Inferior parietal cortex (tissue), 1 donor: ENCODE measurements around the gene LOX.

Source experiments
- DNase-seq: peaks from one replicate; pipeline ENCODE4 v3.0.0-alpha.2; 2016; ENCODE audit errors: extremely low spot score

LOX gene, protein sequence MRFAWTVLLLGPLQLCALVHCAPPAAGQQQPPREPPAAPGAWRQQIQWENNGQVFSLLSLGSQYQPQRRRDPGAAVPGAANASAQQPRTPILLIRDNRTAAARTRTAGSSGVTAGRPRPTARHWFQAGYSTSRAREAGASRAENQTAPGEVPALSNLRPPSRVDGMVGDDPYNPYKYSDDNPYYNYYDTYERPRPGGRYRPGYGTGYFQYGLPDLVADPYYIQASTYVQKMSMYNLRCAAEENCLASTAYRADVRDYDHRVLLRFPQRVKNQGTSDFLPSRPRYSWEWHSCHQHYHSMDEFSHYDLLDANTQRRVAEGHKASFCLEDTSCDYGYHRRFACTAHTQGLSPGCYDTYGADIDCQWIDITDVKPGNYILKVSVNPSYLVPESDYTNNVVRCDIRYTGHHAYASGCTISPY

DNA sequence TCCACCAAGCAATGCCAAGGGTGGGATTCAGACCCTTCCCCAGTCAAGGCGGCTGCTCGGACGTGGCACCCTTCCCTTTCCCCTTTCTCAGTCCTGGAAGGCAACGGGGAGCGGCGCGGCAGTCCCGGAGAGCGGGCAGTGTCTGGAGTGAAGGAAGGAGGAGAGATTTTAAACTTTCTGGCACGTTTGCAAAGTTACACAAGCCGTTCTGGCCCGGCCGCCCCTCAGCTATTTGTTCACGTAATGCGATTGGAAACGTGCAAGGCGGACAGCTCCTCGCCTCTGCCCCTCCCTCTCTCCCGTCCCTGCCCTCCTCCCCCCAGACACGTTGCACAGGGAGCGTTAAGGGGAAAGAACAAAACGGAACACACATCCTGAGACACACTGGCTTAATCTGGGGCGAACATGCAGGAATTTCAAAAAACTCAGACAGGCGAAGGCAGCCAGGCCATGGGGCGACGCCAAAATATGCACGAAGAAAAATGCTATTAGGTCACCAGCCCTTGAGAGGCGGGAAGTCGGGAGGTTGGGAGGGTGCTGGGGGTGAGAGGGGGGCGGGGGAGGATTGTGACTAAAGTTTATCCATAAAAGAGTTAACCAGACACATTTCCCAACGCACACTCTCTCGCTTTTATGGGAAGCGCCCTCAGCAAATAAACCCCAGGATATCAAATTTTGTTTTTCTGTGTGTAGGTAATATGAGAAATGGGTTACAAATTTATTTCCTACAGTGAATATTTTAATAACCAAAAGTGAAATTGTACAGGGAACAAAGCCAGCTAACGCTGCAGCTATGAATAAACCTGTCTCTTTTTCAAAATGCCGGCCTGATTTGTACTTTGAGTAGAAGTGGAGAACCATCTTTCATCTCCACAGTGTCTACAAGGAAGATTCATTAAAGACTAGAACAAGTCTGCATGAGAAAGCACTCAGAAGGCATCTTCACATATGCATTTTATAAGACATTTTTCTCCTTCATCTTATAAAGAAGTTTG lies at the start of gene LOX:
Gene LOX (minus strand): TSS at position 144 of the 995 bp plus-strand sequence. CDS start 274 bp downstream, outside the sequence.
- no peak for DNase-seq

DNA sequence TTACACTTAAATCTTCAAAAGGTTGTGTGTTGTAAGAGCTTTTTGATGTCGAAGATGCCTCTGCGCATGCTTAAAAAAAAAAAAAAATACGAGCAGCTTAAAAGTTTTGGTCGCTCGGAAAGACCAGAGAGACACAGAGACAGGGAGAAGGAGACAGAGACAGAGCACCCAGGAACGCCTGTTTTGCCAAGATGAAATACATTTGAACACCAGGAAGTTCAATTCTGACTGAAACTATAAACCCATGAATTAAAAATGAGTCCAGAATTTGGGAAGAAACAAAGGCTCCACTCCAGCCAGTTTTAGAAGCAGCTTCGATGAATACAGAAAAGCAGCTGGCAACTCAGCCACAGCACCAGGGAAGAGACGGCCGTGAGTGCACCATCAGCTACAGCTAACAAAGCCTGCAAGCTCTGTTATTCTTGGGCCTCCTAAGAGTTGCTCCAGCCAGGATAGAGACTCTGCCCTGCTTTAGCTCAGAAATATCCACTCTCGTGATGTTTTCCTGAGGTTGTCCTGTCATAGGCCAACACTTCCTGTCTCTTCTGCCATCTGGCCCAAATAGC lies 48.8 kb upstream of the LOX start:
- peak; percentile 51 for DNase-seq

DNA sequence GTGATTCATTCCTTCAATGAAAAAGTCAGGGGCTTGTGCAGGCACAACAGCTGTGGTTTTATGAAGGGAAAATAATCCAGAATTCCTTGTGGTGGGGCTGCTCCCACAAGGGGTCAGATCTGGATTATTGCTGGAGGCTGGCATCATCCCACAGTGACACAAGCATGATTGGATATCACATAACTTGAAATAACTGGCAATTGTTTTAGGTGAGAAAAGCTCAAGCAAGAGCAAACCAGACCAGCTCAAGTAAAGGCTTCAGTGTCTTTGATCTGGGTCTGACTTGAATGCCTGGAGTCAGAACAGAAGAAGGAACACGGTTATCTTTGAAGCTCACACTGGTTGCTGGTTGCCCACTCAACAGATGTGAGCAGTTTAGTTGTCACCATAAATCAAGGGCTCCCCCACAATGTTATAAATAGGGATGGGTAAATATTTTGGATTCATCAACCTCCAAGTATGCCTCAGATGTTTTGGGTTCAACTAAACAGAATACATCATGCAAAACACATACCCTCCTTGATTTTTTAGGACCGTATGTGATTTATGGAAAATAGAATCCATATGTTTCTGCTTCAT lies 48.2 kb upstream of the LOX start:
- DNase-seq: peak; percentile 56

DNA sequence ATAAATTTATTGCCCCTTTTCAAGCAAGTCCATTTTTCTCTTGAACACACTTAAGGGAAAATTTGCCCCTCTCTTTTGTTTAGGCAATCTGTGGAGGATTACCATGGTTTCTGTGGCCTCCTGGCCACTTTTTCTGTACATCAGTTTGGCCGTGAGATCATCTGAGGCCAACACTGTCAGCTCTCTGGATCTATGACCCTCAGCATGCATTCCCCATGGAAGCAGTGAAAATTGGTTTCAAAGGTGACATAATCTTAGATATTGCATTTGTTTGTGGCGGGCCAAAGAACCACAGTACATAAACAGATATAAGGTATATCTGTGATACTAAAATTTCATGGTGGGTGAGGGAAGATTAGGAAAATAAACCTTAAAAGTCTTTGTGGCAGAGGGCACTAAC lies 46.7 kb upstream of the LOX start:
- no peak for DNase-seq

DNA sequence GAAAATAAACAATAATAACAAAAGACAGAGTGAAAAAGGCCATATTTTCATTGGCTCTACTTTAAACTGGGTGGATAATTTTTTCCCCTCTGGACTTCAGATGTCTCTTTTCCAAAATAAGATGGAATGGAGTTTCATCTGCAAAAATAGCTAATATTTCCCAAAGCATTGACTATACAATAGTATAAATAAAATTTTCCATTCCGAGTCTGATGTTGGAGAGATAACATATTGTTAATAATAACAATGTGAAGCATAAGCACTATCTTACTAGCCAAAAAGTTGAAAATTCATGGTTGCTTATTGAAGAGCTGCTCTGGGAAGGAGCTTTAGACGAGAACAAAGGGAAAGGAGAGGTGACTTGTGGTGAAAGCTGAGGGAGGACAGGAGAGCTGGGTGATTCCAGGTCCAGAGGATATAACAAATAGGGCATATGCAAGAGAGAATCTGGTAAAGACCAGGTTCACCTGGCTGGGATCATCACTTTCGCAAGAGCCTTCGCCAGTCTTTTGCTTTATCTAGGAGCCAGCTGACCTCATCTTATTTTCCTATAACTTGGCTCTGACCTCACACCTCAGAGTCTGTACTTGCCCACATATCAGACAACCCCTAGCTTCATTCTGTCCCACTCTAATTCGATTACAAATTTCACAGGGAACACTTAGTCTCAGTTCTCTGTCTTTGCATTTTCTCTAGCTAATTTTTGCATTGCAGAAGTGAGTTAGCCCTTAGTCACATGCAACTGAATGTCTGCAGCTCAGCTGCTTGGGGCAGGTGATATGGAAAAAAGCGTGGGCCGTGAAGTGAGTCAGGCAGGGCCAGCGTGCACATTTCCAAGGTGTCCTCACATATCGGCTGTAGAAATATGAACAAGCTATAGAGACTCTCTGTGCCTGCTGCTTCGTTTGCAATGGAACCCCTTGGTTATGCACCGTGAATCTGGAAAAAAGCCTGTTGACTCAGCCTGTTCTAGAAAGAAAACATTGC lies 43.7 kb upstream of the LOX start:
- no peak for DNase-seq

DNA sequence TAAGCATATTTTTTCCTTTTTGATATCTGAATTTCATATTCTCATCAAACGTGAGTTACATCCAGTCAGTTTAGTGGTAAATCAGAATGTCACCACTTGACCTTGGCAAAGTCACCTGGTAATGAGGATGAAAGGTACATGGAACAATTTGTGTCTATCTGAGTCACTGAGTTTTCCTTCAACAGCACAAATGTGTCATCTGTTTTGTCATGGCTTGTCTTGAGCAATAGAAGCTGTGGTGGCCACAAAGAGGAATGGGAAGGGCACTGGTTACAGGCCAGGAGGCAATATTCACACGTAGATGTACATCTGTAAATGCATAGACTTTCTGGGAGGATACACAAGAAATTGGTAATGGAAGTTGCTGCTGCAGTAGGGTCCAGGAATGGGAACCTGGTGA lies 42.9 kb upstream of the LOX start:
- no peak for DNase-seq

DNA sequence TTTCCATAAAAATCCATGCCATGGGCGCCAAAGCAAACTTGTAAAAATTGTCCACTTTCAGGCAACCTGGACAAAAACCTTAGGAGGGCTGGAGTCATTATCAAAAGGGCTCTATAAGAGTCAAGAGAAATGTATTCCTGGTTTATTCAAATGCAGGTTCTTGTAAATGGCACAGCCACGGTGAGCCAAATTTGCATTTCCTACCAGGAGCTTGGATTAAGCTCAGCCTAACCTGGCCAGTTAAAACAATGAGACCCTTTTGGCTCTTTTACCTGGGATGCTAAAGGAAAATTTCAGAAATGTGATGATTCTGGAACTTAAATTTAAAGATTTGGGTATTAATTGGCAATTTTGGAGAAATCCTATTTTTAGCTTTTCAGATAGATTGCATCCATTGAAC lies 42.4 kb upstream of the LOX start:
- no peak for DNase-seq

DNA sequence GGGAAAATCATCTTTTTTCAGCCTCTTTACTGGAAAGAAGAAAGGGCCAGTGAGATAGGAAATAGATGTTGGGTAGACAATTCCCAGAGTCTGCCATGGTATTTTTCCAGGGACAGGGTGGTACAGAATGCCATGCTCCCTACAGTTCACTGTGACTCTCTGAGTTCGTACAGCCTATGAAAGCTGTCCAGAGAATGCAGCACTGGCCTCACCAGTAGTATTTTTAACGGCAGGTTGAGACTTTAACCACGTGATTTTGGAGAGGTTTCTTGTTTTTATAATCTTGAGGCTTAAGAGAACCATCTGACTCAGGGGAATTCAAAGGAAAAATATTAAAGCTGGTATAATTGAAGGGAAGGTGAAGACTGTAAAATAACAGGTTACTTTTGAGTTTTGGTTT lies 41.1 kb upstream of the LOX start:
- no peak for DNase-seq

DNA sequence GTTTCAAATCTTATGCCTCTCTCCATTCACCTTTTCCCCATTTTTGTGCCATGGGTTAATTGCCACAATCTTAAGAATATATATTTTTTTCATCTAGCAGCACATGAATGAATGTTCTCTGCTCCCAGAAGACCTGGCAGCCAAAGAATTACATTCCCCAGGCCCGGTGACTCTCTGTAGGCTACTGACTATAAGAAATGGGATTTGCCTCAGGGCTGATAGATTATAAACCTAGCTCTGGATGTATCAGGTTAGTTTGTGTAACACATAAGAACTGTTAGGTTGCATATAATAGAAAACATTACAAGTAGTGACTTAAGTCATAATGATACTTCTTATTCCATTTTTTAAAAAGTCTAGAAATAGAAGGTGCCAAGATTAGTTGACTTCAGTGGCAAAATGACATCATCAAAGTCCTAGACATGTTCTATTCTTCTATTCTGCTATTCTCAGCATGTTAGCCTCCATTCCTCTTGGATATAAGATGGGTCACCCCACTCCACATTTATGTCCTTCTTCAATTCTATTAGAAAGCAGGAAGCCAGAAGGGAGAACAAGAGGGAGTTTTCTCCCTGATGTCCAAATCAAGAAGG lies 40.4 kb upstream of the LOX start:
- no peak for DNase-seq

DNA sequence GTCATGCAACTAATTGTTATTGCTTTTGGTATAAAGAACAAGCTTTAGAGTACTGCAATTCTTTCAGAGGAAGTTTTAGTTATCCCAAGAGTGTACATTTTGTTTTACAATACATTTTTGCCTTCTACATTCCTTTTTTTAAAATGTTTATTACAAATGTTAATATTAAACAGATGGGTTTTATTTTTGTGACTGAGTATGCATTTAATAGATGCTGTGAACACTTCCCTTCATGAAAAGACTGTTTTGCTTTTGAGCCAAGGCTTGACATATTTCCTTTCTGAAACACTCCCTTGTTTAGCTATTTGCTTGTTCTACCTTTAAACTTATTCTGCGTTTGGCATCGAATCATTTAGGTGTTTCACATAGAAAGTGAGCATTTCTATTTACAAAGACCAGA lies 36.4 kb upstream of the LOX start:
- no peak for DNase-seq

DNA sequence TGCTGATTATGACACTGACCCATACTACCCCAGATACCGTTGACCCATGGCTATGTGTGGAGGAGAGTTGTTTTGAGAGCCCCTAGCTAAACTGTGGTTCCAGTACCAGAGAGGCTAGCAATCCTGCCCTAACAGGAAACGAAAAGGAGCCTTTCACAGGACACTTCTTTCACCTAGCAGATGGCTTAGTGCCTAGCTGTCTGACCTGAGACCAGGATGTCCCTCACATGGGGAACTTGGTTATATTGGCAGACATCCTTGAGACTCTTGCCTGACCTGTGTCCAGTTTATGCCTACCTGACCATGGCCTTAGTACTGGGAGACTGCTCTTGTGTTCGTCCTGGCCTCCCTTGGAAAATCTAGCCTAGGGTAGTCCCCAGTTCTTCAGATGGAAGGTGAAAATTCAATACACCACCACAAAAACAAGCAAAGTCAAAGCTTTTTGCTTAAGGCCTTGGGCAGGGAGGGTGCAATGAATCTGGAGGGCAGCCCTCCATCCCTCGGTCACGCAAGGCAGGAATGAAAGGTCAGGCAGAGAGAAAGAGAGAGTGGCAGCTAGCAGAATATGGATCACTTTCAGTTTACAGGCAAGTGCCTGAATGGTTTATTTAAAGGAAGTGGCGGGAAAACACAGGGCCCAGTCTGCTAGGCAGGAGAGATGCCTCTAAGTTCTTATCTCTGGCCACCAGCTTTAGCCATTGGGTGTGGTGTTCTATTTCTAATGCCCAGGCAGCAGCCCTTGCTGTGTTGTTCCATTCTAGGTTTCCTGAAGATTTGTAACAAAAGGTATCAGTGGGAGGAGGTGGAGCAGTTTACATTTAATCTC lies 34.9 kb upstream of the LOX start:
- no peak for DNase-seq

DNA sequence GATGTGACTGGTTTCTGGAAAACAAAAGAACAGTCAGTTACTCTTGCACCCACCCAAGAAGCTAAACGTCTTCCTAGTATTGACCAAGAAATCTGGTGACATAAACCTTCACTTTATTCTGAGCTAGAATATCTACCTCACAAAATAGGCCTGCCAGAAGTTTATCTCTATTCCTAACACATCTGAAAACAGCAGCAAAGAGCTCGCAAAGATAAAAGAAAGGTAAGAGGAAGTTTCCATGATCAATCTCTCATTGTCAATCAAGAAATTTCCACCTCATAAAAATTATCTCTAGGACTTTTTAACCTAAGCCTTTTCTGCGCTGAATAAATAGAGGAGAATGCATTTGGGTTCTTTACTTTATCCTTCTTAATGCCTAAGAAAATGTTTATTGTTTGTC lies 34.0 kb upstream of the LOX start:
- DNase-seq: no peak

DNA sequence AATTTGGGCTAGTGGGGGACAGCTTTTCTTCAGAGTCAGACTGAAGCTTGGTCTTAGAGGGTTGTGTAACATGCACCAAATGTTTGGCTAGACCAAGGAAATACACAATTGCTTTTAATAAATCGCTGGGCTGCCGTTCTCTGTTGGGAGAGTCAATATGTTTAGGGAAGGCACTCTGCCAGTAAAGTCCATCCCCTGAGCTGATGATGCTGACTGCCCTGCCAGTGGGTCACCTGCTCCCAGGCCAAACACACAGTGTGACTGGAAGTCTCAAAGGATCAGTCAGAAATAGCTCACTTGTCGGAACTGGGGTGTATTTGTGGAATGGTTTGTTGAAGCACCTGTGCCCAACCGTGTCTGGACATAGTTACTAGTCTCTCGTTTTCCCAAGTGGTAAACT lies 33.4 kb upstream of the LOX start:
- no peak for DNase-seq

DNA sequence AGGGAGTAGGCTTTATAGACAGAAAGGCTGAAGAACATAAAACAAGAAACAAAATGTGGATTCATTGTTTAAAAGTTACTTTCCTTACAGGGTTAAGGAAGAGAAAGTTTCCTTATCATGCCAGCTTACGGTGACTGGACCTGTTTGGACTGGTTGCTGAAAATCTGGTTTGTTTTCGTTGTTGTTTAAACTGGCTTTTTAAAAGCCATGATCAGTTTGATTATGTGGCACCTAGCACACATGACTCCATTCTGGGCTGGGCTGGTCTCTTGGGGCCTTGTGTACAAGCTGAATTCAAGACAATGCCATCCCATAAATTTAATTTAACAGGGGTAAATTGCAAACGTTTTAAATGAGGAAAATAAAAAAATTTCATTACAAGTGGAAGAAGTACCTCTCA lies 32.9 kb upstream of the LOX start:
- DNase-seq: no peak

DNA sequence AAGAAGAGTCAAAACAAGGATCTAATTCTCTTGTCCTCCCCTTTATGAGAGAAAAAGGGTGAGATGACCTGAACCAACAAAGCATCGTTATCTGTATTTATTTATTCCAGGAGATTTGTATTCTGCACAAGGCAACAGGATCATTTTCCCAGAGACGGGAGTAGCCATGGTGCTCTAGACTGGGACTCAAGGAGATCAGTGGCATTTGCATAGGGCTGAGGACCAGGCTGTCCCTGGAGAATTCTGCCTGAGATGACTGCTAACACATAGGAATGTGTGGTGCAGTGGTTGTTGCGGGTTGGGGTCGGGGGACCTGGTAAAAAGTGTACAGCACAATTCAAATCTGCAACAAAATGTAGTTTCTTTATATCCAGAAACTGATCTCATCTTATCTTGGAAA lies 29.0 kb upstream of the LOX start:
- no peak for DNase-seq

DNA sequence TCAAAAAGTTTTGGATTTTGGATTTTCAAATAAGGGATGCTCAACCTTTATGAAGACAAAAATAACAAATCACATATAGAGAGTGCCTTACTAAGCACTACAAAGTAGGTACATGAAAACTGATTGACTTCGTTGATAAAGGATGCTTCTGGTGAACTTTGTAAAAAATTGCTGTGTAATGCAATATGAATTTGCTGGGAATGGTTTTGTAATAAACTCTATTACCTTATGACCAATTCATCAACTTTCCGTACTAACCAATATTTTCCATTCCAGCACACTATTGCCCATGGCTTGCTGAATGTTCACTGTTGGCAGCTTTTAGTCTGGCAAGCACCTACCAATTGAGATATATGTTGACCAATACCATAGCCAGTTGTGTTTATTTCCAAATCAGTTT lies 27.9 kb upstream of the LOX start:
- no peak for DNase-seq

DNA sequence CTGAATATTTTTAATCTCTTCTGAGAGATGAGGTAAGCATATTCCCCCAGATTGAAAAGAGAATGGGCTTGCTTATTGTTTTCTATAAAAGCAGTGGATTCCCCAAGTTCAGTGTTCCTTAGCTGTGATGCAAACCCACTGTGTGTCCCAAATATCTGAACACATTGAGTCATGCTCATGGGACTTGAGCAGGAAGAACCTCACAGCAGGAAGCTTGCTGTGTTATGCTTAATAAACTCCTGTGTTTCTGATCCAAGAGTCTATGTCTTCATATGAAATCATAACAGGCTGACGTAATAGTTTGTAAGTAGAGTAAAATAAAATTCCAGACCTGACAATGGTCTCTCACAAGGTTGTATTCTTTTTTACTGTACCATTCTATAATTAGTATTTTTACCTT lies 24.8 kb upstream of the LOX start:
- DNase-seq: no peak

DNA sequence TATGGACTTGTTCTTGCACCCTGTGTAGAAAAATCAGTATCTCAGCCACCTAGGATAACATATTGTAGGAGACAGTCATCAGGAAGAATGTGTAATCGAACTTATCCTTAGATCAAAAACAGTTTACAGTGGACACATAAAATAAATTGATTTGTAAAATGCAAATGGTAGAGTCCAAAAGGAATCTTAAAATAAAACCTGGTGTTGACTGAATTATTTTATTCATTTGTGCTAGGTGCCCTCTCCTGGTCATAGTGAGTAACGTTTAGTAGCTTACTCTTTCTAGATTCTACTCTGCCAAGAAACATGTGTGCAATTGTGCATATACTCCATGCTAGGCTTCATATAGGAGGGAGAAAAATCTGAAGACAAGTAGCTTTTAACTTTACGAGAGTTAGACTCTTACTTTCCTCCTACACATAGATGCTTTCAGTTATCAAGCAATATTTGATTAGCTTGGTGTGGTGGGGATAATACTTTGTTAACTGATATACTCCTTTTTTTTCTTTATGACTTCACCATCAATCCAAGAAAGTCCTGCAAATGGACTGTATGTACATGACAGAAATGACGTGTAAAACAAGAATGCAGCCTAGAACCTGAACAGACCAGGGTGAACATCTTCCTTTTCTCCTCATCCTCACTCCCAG lies 23.7 kb upstream of the LOX start:
- DNase-seq: peak; percentile 59
